ENCODE data around the gene LCN12.

The LCN12 gene

DNA sequence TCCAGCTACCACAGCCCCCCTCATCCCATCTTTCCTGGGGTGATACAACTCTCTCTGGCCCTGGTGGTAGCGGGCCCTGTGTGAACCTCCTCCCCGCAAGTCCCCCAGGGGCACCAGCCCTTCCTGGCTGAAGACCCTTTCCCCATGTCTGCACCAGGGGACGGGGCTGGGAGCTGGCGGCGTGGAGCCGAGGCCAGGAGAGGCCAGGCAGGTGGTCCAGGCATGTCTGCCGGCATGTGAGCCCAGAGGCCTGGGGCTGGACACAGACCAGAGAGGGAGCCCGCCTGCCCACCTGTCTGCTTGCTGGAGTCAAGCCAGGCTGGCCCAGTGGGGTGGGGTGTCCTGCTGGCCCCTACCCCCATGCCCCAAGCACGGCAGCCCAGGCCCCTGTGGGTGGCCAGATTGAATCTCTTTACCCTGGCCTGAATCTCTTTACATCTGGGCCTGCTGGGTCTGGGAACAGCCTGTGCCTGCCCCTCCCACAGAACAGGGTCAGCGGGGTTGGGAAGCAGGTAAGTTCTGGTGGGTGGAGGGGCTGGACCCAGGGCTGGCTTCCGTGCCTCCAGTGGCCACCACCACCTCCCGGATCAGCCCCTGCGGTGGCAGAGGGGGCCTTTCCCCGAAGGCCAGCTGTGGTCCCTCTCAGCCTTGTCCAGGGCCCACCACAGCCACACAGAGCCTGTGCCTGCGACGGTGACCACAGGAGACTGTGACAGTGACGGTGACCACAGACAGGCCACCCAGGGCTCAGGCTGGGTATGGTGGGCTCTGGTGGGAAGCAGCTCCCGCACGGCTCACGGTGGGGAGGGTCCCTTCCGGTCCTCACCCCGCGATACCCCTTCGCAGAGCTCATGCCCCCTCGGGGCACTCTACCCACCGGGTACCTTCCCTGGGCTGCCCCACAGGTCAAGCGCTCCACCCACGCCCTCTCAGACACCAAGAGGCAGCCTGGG is 7.1 kb downstream of the LCN12 start:
- DNase-seq (ENCODE audit: low read depth in 2 of 2): no peak

DNA sequence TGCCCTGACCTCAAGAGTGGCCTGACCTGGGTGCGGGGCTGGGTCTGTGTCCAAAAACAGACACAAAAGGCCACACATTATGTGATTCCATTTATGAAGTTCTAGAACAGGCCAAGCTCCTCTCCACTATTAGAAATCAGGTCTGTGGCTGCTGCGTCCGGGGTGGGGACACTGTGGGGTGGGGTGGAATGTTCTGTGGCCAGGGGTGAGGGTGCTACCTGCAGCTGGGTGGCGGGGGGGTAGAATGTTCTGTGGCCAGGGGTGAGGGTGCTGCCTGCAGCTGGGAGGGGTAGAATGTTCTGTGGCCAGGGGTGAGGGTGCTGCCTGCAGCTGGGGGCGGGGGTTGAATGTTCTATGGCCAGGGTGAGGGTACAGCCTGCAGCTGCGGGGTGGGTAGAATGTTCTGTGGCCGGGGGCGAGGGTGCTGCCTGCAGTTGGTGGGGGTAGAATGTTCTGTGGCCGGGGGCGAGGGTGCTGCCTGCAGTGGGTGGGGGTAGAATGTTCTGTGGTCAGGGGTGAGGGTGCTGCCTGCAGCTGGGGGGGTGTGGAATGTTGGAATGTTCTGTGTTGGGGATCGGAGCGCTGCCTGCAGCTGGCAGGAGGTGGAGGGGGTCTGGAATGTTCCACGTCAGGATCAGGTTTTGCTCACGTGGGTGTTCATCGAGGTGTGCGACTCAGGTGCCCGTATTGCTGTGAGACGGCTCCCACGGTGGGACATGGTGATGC is 8.3 kb downstream of the LCN12 start:
- DNase-seq (ENCODE audit: low read depth in 2 of 2): peak in 1 of 2 donors; percentile 29

DNA sequence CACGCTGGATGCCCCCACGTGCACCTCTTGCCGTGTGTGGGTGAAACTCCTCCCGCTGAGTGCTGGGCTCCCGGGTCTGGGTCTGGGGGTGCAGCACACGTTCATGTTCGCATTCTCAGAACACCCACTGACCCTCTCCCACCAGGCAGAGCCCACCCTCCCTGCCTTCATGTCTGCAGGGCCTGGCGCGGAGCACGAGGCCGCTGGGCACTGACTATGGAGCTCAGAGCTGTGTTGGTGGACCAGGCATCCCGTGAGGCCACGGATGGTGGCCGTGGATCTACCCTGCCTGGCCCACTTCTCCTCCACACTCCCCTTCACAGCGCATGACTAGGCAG is 8.8 kb downstream of the LCN12 start:
- DNase-seq (ENCODE audit: low read depth in 2 of 2): no peak

DNA sequence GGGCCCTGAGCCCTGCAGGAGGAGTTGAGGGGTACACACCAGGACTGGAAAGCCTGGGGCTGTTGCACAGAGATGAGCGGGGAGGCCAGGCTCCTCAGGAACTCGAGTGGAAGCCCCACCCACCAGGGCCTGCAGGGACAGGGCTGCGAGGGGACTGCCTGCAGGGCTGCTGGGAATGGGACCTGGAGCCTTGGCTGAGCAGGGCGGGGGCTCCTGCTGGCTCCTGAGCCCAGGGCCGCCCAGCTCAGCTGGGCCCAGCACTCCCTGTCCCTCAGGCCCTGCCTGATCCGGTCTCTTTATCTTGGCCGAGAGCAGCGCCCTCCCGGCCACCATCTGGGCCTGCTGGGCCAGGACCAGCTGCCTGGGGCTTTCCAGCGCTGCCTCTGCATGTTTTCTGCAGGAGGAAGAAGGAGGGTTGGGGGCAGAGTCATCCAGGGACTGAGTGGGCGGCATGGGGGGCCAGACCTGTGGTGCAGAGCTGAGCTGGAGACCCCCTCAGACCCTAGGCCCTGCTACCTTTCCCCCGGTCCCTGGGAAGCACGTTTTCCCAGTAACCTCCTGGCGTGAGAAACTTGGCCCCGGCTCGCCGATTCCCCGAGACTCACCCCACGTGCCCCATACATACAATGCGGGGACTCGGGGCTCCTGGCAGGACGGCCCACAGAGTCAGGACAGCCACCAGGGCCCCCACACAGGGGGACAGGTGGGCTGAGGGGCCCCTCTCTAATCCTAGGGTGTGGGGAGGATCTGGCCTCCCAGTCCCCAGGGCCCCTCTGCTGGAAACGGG is 9.4 kb downstream of the LCN12 start:
- no peak for DNase-seq (ENCODE audit: low read depth in 2 of 2)

DNA sequence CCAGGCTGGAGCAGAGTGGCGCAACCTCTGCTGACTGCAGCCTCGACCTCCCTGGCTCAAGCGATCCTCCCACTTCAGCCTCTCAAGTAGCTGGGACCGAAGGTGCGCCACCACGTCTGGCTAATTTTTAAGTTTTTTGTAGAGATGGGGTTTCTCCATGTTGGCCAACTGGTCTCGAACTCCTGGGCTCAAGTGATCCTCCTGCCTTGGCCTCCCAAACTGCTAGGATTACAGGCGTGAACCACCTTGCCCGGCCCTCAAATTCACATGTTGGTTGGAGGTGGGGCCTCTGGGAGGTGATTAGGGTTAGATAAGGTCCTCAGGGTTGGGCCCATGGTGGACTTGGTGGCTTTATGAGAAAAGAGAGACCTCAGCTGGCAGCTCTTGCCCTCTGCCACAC is 10.1 kb downstream of the LCN12 start:
- no peak for DNase-seq (ENCODE audit: low read depth in 2 of 2)

DNA sequence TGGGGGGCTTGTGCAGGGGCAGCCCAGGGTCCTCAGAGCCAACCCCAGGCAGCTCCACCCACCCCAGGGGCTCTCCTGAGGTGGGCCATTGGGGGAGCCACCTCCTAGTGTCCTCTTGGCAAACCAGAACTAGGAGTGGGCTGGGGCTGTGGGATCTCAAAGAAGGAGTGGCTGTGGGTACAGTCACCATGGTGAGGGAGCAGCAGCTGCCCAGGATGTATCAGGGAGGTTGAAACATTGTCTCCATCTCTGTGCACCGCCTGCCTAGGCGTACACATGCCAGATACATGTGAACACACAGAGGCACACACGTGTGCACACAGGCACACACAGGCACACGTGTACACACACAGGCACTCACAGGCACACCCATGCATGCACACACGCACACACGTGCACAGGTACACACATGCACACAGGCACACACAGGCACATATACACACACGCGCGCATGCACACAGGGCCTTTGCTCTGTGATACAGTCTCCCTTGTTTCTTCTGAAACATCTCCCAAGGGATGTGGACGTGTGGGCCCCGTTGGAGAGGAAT is 10.7 kb downstream of the LCN12 start:
- DNase-seq (ENCODE audit: low read depth in 2 of 2): no peak

DNA sequence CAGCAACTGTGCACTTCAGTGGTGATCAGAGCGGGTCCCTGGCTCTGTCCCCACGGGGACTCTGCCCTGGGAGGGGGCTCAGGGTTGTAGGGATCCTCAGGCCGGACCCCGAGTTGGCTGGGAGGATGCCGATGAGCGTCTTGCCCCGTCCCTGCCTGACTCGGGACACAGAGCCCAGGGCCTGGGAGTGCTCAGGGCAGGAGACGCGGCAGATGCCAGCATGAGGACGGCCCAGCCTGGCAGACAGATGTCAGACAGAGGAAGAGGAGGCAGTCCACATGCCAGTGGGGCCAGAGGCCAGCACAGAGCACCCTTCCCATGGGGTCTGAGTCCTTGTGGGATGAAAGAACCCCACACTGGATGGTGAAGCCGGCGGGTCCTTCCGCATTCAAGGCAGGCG is 11.3 kb downstream of the LCN12 start:
- DNase-seq (ENCODE audit: low read depth in 2 of 2): no peak

DNA sequence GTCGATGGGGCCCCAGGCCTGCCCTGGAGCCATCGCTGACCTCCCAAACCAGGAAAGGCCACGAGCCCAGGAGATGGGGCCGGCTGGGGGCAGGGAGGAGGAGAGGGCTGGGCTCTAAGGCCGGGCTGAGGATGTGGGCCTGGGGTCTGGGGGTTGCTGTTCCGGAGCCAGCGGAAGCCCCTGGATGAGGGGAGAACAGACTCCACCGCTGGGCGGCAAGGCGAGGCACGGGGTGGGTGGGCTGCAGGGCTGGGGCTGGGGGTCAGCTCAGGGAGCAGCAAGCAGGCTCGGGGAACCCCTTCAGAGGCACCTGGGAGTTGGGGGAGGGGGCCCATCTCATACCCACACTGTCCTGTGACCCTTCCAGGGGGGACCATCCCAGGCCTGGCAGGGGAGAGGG is 11.7 kb downstream of the LCN12 start:
- no peak for DNase-seq (ENCODE audit: low read depth in 2 of 2)

DNA sequence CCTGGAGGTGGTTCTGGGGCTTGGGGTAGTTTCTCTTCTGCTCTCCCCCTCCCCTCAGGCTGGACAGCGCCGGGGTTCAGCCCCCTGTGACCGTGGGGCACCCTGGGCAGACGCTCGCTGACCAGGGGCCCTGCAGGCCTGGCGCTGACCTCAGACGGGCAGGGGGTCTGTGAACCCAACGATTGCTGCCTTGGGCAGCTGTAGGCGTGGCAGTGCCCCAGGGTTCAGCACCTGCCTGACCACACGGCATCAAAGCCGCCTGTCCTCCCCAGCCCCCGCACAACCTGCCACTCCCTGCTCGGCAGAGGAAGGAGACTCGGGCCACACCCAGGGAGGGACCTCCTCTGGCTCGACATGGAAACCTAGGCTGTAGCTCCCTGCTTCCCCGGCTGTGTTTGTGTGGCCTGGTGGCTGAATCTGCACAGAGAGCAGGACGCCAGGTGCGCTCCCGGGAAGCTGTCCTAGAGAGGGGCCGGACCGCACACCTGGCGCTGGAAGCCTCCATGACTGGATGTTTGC is 12.2 kb downstream of the LCN12 start:
- DNase-seq (ENCODE audit: low read depth in 2 of 2): no peak

DNA sequence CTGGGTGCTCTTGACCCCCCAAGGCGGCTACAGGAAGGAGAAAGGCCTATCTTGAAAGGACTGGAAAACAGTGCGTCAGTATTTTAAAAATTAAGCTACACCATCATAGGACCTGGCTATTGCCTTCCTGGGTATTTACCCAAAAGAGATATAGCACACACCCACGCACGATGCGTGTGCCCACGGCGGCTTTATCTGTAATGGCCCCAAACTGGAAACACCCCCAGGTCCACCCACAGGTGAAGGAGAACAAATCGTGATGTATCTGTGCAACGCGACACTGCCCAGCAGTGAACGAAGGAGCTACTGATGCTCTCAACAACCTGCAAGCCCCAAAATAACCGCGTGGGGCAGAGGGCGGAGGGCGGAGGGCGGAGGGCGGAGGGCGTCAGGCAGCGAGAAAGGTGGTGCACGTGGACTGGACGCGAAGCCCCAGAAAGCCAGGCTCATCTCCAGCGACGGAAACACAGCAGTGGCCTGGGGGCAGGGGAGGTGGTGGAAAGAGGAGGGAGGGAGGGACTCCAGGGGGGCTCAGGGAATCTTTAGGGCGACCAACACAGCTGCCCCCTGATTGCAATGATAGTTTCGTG is 12.9 kb downstream of the LCN12 start:
- no peak for DNase-seq (ENCODE audit: low read depth in 2 of 2)

DNA sequence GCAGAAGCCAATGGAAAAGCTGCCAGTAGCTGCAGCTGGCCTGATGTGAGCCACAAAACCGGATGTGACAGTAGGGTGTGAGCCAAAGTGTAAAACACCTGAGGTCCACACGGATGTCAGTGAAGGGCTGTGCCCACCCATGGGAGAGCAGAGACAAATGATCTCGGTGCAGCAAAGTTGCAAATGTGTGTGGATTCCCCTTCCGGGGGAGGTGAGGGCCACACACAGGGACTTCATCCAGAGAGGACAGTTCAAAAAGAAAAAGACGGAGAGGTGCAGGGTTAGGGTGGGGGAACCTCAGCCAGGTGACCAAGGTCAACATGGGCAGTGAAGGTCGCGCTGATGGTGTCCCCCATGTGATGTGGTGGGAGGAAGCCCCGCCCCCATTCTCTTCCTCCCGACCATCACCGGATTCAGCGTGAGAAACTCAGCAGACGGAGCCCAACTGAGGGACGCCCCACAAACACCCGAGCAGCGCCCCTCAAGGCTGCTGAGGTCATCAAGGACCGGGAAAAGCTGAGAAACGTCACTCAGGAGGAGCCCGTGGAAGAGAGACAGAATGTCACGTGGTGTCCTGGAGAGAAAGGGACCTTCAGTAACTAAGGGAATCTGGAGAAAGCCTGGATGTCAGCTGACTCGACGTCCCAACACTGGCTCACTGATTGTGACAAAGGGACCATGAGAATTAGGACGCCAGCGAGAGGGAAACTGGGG is 13.9 kb downstream of the LCN12 start:
- DNase-seq (ENCODE audit: low read depth in 2 of 2): no peak

DNA sequence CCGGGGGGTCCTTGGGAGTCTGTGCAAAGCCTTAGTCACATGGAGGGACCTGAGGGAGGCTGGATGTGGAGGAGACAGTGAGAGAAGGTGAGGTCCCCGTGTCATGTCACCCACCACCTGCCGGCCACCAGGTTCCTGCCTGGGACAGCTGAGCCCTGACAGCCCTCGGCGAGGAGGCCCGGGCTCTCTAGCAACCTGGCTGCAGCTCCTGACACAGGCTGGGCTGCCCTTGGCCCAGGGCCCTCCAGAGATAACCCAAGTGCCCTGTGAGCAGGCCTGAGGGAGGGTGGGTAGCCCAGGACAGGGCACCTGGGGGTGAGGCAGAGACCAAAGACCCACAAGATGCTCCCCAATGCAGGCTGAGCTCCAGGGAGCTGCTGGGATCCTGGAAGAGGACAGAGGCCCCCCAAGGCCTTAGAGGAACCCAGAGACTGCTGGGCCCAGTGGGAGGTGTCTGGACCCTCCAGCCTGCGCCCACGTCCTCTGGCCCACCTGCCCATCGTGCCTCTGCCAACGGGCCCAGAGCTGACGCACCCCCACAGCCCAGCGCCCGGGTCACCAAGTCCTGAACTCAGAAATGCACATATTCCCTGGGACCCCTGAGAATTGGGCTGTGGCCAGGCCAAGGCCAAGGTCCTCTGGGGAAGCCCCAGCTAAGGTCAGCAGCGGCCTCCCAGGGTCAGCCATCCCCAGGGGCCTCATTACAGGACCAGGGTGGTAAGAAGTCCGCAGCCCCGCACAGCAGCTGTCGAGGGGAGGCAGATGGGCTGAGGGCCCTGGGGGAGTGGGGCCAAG is 16.5 kb downstream of the LCN12 start:
- no peak for DNase-seq (ENCODE audit: low read depth in 2 of 2)

DNA sequence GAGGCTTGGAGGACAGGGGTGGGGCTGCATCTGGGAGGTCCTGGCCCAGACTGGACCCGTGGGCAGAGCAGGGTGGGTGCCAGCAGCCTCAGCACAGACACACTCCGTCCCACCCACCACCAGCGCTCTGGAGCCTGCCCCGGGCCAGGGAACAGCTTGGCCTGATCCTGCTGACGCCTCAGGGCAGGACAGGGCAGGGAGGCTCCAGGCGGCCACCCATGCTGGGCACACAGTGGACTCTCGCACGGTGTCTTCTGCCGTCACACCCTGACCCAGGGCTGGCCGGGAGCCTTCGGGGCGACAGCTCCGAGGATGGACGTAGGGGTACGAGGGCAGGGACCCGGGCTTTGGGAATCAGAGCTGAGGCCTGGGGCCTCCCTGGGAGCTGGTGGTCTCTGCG is 17.1 kb downstream of the LCN12 start:
- DNase-seq (ENCODE audit: low read depth in 2 of 2): no peak

DNA sequence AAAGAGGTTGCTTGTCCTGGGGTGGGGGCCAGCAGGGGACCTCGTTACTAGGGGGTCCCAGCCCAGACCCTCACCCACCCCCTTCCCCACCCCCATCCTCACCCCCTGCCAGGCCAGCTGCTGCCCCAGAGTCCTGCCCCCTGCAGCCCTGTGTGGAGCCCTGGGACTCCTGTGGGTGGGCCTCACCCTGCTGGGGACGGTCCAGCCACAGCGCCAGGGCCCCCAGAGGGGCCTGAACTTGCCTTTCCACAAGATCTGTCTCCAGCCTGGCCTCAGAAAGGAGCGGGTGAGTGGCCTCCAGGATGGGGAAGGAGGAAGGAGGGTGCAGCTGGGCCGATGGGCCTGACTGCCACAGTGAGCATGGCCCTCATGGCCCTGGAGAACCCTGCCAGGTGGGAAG is 17.7 kb downstream of the LCN12 start:
- DNase-seq (ENCODE audit: low read depth in 2 of 2): no peak

DNA sequence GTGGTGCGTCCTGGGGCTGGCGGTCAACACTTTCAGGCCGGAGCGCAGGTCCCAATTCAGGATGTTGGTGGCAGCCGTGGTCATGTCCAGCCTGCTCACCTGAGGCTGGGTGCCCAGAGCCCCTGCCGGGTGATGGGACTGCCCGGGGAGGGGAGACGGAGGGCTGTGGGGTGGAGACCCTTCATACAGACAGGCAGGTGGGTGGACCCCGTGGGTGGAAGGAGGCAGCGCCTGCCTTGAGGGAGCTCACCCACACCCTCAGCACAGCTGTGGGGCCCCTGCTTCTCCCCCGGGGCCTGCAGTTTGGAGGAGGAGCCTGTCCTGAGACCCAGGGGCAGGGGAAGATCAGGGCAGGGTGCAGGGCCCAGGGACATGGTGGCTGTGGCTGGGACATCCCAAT is 18.3 kb downstream of the LCN12 start:
- no peak for DNase-seq (ENCODE audit: low read depth in 2 of 2)

DNA sequence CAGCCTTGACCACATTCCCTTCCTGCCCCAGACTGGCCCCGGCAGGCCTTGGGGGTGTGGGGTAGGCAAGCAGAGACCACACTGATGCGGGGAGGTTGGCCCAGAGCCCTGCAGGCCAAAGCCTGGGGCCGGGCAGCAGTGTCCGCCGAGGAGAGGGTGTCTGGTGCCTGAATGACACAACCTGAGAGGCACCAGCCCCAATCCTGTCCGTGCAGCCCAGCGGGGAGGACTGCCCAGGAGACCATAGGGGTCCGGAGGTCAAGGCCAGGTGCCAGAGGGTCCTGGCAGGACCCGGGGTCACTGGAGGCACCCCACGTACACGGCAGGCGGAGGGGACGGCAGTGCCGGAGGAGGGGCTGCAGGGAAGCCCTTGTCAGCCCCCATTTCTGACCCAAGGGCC is 19.7 kb downstream of the LCN12 start:
- DNase-seq (ENCODE audit: low read depth in 2 of 2): no peak

DNA sequence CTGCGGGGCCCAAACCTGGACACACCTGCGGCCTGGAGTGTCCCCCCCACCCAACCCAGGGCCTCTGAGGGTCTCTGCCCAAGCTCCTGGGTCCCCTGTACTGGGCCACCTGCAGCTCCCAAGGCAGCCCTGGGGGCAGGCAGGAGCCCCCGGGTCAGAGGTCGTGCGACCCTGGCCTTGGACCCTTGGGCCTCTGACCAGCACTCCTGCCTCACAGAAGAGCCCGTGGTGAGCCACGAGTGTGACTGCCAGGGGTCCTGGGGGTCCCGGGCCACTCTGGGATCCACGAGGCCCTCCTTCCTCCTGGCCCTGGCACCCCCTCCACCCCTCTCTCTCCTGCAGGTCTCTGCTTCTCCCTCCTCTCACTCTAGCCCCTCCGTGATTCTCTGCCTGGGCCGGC is 20.3 kb downstream of the LCN12 start:
- DNase-seq (ENCODE audit: low read depth in 2 of 2): no peak

DNA sequence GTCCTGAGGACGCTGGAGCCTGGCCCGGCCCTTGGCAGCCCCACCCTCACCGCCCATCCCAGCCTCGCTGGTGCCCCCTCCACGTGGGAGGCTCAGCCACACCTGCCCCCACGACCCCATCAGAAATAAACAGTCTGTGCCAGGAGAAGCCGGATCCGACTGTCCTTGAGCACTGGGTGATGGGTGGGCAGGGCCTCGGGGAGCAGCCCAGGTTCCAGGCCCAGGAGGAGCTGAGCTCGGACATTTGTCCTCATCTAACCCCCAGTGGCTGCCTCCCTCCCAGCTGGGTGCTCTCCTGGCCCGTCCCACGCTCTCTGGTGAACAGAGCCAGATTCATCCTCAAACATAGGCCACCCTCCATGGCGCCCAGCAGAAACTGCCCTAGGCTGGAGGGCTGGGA is 20.7 kb downstream of the LCN12 start:
- DNase-seq (ENCODE audit: low read depth in 2 of 2): no peak

DNA sequence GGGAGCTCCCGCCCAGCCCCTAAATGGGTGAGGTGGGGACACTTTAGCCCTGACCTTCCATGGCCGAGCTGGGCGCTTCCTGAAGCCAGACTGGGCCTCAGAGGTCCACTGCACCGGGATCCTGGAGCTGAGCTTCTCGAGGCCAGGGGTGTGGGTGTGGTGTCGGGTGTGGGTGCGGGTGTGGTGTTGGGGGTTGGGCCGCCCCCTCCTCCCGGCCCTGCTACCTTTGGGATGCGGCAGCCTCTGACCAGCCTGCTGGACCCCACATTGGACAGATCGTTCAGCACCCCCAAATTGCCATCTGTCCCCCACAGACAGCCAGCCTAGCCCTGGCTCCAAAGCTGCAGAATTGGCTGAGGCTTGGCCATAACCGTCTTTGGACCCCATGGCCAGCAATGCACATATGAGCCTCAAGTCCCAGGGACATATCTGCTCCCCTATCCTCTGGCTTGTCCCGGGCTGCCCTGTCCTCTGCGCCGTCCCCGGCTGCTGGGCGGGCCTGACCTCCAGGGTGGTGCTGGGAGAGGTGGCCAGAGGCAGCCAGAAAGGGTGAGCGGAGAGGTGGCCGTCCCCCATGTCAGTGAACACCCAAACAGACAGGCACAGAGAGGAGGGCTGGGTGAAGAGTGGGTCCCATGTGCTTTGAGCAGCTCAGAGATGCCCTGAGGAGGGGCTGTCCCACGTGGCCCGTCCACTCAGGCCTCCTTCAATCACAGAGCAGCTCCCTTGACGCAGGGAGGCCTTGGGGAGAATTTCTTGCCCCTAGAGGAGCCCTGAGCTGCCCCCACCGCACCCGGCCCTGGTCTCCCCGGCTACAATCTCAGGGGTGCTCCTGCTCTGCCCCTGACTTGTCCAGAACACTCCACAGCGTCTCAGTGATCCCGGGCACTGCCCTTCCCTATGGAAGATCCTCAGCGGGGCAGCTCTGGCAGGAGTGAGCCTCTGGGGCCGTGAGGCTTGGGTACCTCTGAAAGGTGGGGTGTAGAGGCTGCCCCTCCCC is 21.8 kb downstream of the LCN12 start:
- no peak for DNase-seq (ENCODE audit: low read depth in 2 of 2)

Measured in stimulated activated CD8-positive, alpha-beta memory T cell treated with anti-CD3 and anti-CD28 coated beads, Interleukin-2, amount 100 ng/mL, for 1 hour (primary cell).